Gastroesophageal sphincter (tissue), 4 donors: ENCODE data around the gene CTNNBL1. TPM values are rescaled to one million over a fixed set of nuclear protein-coding genes. Genes with fewer than 3 reads are reported as not detected.

Experiments used
- ATAC-seq: fragments of 150-250 bp; one replicate; pipeline ENCODE4 v1.9.1; 2016; ENCODE audit warnings: mild to moderate bottlenecking, moderate library complexity
- H3K27ac ChIP-seq, 4 donors: fragments of 200-600 bp; sonication (generic) in 3 of 4; 1 replicate in 3 of 4; 2 replicates in 1 of 4; pipeline ENCODE4 v1.5.1; 2016 to 2019
- H3K27me3 ChIP-seq: fragments of 200-600 bp; sonication (generic); one replicate; pipeline ENCODE4 v1.5.1; 2019
- H3K36me3 ChIP-seq, 2 donors: fragments of 200-600 bp; sonication (generic); one replicate each; pipeline ENCODE4 v1.5.1; 2019; ENCODE audit warnings: control low read depth in 1 of 2
- H3K4me1 ChIP-seq, 3 donors: fragments of 200-600 bp; sonication (generic); 1 replicate in 2 of 3; 2 replicates in 1 of 3; pipeline ENCODE4 v1.5.1; 2016 to 2019; ENCODE audit warnings: control low read depth in 2 of 3
- H3K4me3 ChIP-seq, 2 donors: fragments of 200-600 bp; sonication (generic); one replicate each; pipeline ENCODE4 v1.5.1; 2019; ENCODE audit warnings: mild to moderate bottlenecking in 1 of 2, moderate library complexity in 1 of 2
- H3K9me3 ChIP-seq, 3 donors: fragments of 200-600 bp; sonication (generic); one replicate each; pipeline ENCODE4 v1.5.1; 2017 to 2019; ENCODE audit warnings: control low read depth in 2 of 3
- EP300 ChIP-seq: sonication (generic); formaldehyde crosslinking; IDR thresholded peaks from one replicate; pipeline ENCODE4 v1.6.1; 2017; ENCODE audit warnings: antibody characterized with exemption, mild to moderate bottlenecking
- POLR2A ChIP-seq, 2 donors: fragments of 450-650 bp; IDR thresholded peaks; one replicate each; pipeline ENCODE4 v1.6.1; 2017; ENCODE audit warnings: antibody characterized with exemption in 2 of 2, mild to moderate bottlenecking in 2 of 2, moderate library complexity in 1 of 2
- POLR2AphosphoS5 ChIP-seq: sonication (generic); formaldehyde crosslinking; IDR thresholded peaks from one replicate; pipeline ENCODE4 v1.6.1; 2017; ENCODE audit warnings: antibody characterized with exemption
- WGBS, 2 donors: methylation state at CpG; one replicate each; pipeline ENCODE4 v1.1.5; 2018; ENCODE audit warnings: low coverage in 1 of 2; 5-methylcytosine and 5-hydroxymethylcytosine counted together
- total RNA-seq, 4 donors: library from RNA; depleted of rRNA; stranded (reverse); fragments of >200 nt; gene quantifications; one replicate each; pipeline ENCODE4 v1.1.0, GENCODE V29; 2016
- TF ChIP-seq, protein P1 (sequence below), 4 experiments: fragments of 200-600 bp in 2 of 4; fragments of 450-650 bp in 2 of 4; sonication (generic) in 1 of 4; IDR thresholded peaks; one replicate each; pipeline ENCODE4 v1.5.1; 2017 to 2019; ENCODE audit warnings: antibody characterized with exemption in 4 of 4, mild to moderate bottlenecking in 2 of 4, moderate library complexity in 2 of 4

Gene CTNNBL1
- total RNA-seq, 4 donors from 2014 or later, result 43.8 to 58.4 (median 47.1) TPM

DNA sequence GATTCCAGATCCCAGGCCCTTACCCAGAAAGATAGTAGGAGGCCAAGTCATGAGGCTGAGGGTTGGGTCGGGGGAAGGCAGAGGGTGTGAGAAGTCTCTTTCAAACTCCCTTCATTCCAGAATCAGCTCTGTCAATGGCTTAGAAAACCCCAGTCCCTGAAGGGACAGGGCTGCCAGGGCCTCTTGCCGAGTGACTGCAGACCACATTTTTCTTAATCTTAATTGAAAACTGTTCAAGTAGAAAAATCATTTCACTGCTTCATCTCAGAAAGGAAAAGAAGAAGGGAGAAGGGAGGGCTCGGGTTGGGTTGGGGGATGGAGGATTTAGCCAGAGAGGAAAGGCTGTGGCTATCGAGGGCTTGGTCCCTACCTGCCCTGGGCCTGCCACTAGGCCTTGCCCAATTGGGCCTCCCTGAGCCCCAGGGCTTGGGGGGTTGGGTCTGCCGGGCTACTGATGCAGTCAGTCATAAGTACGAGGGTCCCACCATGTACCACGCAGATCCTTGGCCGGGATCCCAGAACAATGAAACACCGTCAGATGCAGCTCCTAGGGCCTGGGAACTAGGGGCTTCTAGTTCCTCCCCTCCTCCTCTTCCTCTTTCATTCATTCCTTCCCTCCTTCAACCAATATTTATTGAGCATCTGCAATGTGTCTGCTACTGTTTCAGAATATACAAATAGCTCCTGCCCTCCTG is 44.0 kb upstream of the CTNNBL1 start:
- H3K9me3 ChIP-seq, result no peaks in the 10 kb centered on the region
- peaks cover 35% of the 10 kb centered on the region for H3K27me3 ChIP-seq
- H3K4me1 ChIP-seq, result no peaks in the 10 kb centered on the region
- TF ChIP-seq POLR2AphosphoS5 (no peak), POLR2A (IDR thresholded peaks at IDR 0.05) (no peak), EP300 (no peak)
- TF ChIP-seq, protein P1, sequence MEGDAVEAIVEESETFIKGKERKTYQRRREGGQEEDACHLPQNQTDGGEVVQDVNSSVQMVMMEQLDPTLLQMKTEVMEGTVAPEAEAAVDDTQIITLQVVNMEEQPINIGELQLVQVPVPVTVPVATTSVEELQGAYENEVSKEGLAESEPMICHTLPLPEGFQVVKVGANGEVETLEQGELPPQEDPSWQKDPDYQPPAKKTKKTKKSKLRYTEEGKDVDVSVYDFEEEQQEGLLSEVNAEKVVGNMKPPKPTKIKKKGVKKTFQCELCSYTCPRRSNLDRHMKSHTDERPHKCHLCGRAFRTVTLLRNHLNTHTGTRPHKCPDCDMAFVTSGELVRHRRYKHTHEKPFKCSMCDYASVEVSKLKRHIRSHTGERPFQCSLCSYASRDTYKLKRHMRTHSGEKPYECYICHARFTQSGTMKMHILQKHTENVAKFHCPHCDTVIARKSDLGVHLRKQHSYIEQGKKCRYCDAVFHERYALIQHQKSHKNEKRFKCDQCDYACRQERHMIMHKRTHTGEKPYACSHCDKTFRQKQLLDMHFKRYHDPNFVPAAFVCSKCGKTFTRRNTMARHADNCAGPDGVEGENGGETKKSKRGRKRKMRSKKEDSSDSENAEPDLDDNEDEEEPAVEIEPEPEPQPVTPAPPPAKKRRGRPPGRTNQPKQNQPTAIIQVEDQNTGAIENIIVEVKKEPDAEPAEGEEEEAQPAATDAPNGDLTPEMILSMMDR (IDR thresholded peaks at IDR 0.05), result no peak
- no peak for ATAC-seq
- no peak overlapping the region for H3K4me3 ChIP-seq
- no peak overlapping the region for H3K27ac ChIP-seq
- H3K36me3 ChIP-seq, result no peaks in the 10 kb centered on the region
- WGBS, 2 donors, result 54 to 59% methylated on average over 5 to 7 of the region's 9 CpGs

DNA sequence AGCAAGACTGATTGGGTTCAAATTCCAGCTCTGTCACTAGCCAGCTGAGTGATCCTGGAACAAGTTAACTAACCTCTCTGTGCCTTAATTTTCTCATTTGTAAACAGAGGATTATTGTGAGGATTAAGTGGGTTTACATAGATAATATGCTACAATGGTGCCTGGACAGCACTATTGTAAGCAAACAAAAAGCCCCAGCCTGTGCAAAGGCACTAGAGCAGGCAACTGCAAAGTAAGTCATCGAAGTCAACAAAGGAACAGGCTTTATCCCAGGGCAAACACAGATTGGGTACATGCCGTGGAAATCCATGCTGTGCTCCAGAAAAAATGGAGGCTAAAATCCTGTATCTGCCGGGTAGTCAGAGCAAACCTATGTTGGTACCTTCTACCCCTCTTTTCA is 43.2 kb upstream of the CTNNBL1 start:
- Histone ChIP-seq H3K27ac (no peak overlapping the region), H3K27me3 (peaks cover 27% of the 10 kb centered on the region), H3K36me3 (no peaks in the 10 kb centered on the region), H3K4me3 (no peak overlapping the region), H3K9me3 (no peaks in the 10 kb centered on the region), H3K4me1 (no peaks in the 10 kb centered on the region)
- no peak for ATAC-seq
- WGBS, 2 donors, result 82 to 100% methylated on average over 3 of the region's 3 CpGs
- no peak for TF ChIP-seq POLR2A (IDR thresholded peaks at IDR 0.05)
- TF ChIP-seq, protein P1 (IDR thresholded peaks at IDR 0.05), result no peak
- TF ChIP-seq EP300, result no peak
- TF ChIP-seq POLR2AphosphoS5, result no peak

DNA sequence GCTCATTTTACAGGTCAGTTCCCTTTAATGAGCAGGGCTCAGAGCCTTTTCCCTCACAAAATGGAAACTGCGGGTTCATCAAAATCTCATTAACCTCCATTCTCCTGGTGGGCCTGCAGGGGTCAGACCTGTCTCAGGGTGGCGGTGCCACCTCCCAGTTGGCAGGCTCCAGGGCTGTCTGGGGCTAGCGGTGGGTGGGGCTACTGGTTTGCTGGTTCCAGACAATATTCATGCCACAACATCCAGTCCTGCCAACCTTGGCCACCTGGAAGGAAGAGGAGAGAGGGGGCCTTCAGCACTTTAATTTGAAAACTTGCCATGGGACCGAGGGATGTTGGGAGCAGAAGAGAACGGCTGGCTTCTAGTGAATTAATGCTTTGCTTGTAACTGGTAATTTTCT is 41.9 kb upstream of the CTNNBL1 start:
- TF ChIP-seq POLR2AphosphoS5, result no peak
- TF ChIP-seq, protein P1 (IDR thresholded peaks at IDR 0.05), result peak in 1 of 4 experiments; percentile 42
- Histone ChIP-seq H3K27me3 (peaks cover 24% of the 10 kb centered on the region), H3K9me3 (no peaks in the 10 kb centered on the region), H3K36me3 (no peaks in the 10 kb centered on the region), H3K4me1 (no peaks in the 10 kb centered on the region), H3K27ac (no peak overlapping the region), H3K4me3 (no peak overlapping the region)
- no peak for ATAC-seq
- 30% methylated on average over 3 of the region's 5 CpGs; no CpG with 5 or more reads in 1 of the 2 donors for WGBS, 2 donors

DNA sequence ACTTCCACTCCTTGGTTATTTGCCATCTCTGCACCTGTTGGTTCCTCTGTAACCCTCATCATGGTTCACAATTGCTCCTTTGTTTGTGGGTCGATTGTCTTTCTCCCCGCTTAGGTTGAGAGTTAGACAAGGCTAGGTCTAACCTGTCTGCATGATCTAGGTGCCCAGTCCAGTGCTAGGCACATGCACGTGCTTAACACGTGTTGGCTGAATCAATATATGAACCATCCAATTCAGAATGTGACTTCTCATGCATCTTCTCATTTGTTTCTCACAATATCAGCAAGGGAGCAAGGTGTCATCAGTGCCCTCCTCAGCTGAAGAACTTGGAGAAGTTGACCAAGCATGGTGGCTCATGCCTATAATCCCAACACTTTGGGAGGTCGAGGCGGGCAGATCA is 36.9 kb upstream of the CTNNBL1 start:
- no peak for ATAC-seq
- Histone ChIP-seq H3K4me1 (no peaks in the 10 kb centered on the region), H3K9me3 (no peaks in the 10 kb centered on the region), H3K4me3 (no peak overlapping the region), H3K36me3 (no peaks in the 10 kb centered on the region), H3K27me3 (peaks cover 2% of the 10 kb centered on the region), H3K27ac (no peak overlapping the region)
- 90 to 100% methylated on average over 2 to 4 of the region's 6 CpGs for WGBS, 2 donors
- TF ChIP-seq POLR2AphosphoS5, result no peak
- no peak for TF ChIP-seq POLR2A (IDR thresholded peaks at IDR 0.05)
- TF ChIP-seq, protein P1 (IDR thresholded peaks at IDR 0.05), result no peak
